ENCODE measurements around the gene KCNQ5. TPM values are rescaled to one million over a fixed set of nuclear protein-coding genes. Genes with fewer than 3 reads are reported as not detected.

Gene KCNQ5
- polyA plus RNA-seq, 5 donors, result 1.9 to 3.4 (median 2.8) TPM

DNA sequence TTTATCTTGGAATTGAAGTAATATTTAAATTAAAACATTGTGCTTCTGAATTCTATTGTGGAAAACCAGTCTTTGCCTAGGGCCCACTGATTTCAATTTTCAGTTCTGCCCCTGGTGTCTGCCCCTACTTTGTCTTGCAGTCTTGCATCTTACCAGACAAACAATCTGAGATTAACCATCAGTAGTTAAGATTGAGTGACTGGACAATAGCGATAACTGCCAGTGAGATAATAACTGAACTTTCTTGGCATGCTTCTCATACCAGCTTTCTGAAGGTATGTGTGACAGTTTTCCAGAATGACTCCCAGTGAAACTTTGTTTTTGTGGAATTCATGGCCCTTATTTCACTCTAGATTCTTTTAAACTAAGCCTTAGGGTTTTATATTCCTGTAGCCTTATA is 53.5 kb downstream of the KCNQ5 start:
- no peak for DNase-seq

GRCh38 chr6:72676995-72677394 is 55.1 kb downstream of the KCNQ5 start:
- DNase-seq, result no peak

DNA sequence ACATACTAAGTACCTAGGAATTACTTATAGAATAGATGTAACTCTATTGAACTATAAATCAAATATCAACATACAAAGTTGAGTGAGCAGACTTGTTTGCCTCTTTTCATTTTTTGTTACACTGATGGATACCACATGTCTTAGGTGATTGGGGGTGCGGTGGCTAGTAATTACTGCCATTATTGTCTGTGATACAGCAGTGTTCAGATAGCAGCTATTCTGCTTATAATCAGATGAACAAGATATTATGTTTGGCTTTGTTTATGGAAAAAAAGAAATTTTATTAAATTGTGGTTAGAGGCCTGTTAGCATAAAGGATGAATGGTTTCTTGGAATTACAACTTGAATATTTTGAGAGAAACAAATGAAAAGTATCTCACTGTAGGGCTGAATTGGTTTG is 55.9 kb downstream of the KCNQ5 start:
- no peak for DNase-seq

- DNase-seq, result no peak
These were observed 61.9 kb downstream of the KCNQ5 start for GRCh38 chr6:72683797-72684196.

GRCh38 chr6:72689107-72689954 is 67.5 kb downstream of the KCNQ5 start:
- no peak for DNase-seq

DNA sequence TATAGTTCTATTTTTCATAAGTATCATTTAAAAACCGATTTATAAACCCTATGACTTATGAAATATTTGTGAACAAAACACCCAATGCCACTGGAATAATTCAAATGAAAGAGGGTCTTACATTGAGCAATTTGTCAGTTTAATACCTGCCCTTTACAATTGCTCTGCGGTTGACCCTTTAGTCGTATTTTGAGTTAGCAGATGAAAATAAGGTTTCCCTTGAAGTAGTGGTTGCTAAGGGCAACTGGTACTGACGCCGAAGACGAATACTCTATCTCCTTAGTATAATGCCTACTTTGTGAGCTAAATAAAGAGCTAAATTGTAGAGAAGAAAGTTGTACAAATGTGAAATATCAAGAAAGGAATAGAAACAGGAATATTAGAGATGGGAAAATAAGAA is 69.4 kb downstream of the KCNQ5 start:
- no peak for DNase-seq

- DNase-seq, result no peak
These were observed 74.2 kb downstream of the KCNQ5 start for GRCh38 chr6:72696055-72696454.

DNA sequence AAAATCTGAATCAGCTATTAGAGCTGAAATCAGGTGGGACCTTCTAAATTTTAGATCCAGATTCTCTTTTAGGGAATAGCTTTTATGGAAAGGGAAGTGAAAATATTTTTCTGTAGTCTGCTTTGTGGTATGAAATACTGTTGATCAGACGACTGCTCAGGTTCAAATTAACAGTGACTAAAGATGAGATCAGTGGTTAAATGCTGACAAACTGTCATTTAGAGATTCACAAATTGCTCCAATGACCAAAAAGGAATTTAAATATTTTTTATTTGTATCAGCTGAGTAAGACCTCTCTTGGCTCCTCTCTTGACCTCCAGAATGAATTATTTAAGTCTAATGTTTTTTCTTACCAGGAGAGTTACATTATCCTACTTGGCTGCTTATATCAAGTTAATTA is 77.3 kb downstream of the KCNQ5 start:
- no peak for DNase-seq

DNA sequence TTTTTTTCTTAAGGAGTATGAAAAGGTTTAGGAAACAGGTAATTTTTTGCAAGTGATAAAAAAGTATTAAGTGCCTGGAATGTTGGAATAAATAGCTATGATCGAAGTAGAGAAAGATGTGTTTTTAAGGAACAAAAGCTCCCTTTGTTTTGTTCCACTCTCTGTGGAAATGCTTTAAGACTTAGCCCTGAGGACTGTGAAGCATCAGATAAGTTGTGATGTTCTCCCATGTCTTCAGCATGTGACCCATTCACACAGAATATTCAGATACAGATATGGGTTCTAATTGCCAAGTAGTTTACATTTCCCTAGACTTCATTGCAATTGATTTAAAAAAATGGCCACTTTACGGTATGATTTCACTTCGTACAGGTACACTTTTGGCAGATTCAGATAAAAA is 80.6 kb downstream of the KCNQ5 start:
- DNase-seq, result no peak

- DNase-seq, result no peak
These were observed 81.2 kb downstream of the KCNQ5 start for GRCh38 chr6:72703093-72703492.

GRCh38 chr6:72704979-72705378 is 83.1 kb downstream of the KCNQ5 start:
- no peak for DNase-seq

GRCh38 chr6:72709431-72709830 is 87.6 kb downstream of the KCNQ5 start:
- no peak for DNase-seq

- no peak for DNase-seq
These were observed 89.9 kb downstream of the KCNQ5 start for GRCh38 chr6:72711731-72712130.

- no peak for DNase-seq
These were observed 91.0 kb downstream of the KCNQ5 start for GRCh38 chr6:72712910-72713309.

DNA sequence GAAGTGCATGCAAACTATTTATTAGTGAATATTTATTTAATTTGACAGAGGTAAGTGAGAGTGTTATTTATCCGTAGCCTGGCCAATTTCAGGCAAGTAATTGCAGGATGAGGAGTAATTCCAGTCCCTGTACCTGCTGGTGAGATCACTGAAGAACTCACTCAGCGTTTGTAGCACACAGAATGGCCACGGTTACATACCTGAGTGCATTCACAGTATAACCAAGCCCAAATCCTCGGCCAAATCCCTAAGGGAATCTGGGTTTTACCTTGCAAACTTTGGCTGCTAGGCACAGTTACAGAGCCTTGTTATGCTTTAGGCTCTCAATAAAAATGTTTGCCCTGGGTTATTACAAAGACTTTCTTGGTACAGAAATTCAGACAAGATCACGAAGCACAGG is 93.3 kb downstream of the KCNQ5 start:
- no peak for DNase-seq

- DNase-seq, result no peak
These were observed 95.1 kb downstream of the KCNQ5 start for GRCh38 chr6:72716916-72717315.

- no peak for DNase-seq
These were observed 98.6 kb downstream of the KCNQ5 start for GRCh38 chr6:72720464-72720863.

- DNase-seq, result no peak
These were observed 99.5 kb downstream of the KCNQ5 start for GRCh38 chr6:72721346-72721745.

- no peak for DNase-seq
These were observed 102.7 kb downstream of the KCNQ5 start for GRCh38 chr6:72724545-72724944.

DNA sequence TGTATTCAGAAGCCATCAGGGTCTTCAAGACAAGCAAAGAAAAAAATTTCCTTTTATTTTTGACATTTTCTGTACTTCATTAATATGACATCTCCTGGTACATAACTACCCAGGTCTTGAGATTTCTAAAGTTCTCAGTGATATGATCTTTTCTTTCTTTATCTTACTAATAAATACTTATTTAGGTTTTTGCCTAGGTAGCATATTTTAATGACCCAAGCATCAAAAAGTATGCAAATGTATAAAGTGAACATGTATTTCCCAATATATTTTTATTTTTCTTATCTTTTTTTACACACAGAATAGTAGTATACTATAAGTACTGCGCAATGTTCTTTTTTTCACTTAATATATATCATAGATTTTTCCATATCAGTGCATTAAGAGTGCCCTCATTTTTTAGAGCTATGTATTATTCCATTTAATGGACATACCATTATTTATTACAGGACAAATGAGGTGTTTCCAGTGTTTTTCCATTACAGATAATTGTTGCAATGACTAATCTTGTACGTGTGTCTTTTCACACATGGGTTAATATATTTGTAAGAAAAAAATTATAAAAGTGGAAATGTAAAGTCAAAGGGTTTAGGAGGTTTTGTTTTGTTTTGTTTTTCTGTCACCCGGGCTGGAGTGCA is 107.0 kb downstream of the KCNQ5 start:
- DNase-seq, result no peak

GRCh38 chr6:72733045-72733444 is 111.2 kb downstream of the KCNQ5 start:
- no peak for DNase-seq

DNA sequence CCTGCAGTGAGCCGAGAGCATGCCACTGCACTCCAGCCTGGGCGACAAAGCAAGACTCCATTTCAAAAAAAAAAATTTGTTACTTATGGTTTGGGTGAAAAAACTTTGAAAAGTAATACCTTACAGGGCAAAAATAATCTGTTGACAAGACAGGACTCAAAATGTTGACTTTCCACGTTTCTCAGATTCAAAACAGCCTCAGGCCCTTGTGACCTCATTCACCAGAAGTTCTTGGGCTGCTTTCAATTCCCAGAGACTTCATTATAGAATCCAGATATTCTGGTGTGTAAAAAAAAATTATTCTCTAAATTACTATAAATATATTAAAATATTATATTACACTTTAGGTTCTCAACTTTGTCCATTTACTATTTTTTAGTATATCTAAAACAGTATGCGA is 116.2 kb downstream of the KCNQ5 start:
- no peak for DNase-seq

DNA sequence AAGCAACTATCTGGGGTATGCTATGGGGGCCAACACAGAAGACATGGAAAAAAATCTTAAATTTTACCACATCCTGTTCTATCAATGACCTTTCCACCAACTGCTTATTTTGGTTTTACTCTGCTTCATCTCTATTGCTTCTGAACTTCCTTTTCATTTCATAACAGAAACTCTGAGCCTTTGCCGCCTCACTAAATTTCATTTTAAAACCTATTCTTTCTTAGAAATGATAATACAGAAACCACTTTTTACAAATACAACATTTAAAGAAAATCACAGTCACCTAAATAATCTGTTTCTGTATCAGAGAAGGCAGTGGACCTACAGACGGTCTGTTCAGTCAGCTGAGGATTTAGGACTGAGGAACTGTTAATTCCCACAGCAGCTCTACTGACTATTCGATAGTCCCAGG is 117.5 kb downstream of the KCNQ5 start:
- no peak for DNase-seq

- DNase-seq, result no peak
These were observed 118.3 kb downstream of the KCNQ5 start for GRCh38 chr6:72740135-72740534.
